Measurements from ENCODE around the gene CFAP61.
A peak's percentile ranks its signal among the peaks of the same experiment; 100 is the strongest.

Gene CFAP61

DNA sequence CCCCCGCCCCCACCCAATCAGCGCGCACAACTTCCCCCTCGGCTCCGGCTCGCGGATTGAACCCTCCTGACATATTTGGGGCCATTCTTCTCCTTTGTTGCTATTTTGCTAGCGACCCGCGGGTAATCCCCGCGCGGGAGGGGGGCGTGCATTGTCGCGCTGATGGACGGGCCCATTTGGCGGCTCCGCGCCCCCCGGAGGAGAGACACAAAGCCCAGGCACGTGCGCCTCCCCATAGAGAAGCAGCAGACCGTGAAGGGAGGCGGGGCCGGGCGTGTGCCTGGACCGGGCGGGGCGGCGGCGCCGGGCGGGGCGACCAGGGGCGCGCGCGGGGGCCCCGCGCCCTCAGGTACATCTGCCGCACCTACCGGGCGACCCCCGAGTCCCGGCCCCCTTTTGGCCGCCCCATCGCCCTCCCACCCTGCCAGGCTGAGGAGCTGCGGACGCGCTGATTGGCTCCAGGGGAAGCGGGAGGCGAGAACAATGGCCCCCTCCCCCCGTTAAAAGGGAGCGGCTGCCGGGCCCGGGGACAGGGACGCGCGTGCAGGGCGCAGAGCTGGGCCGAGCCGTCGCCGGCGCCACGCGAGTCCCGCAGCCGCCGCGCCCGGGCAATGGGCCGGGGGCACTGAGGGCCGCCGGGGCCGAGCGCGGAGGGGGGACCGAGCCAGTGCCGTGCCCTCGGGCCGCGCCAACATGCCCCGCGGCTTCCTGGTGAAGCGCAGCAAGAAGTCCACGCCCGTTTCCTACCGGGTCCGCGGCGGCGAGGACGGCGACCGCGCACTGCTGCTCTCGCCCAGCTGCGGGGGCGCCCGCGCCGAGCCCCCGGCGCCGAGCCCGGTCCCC is 315.5 kb downstream of the CFAP61 start, which contains the start of gene INSM1:
TSS of gene INSM1 (plus strand) at position 530 of the 843 bp plus-strand sequence. CDS start at position 694, 164 bp downstream.
- Histone ChIP-seq H3K27ac (no peak within 1 kb of the TSS), H3K4me3 (peak within 1 kb of the TSS in 5 of 7 experiments; percentile 14 to 38 (median 25))

DNA sequence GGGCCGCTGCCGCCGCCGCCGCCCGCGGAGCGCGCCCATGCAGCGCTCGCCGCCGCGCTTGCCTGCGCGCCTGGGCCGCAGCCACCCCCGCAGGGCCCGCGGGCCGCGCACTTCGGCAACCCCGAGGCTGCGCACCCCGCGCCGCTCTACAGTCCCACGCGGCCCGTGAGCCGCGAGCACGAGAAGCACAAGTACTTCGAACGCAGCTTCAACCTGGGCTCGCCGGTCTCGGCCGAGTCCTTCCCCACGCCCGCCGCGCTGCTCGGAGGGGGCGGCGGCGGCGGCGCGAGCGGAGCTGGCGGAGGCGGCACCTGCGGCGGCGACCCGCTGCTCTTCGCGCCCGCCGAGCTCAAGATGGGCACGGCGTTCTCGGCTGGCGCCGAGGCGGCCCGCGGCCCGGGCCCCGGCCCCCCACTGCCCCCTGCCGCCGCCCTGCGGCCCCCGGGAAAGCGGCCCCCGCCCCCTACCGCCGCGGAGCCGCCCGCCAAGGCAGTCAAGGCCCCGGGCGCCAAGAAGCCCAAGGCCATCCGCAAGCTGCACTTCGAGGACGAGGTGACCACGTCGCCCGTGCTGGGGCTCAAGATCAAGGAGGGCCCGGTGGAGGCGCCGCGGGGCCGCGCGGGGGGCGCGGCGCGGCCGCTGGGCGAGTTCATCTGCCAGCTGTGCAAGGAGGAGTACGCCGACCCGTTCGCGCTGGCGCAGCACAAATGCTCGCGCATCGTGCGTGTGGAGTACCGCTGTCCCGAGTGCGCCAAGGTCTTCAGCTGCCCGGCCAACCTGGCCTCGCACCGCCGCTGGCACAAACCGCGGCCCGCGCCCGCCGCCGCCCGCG is 316.3 kb downstream of the CFAP61 start:
- Histone ChIP-seq H3K4me3 (peak overlapping the region in 4 of 7 experiments; percentile 14 to 38 (median 26)), H3K27ac (no peak overlapping the region)

DNA sequence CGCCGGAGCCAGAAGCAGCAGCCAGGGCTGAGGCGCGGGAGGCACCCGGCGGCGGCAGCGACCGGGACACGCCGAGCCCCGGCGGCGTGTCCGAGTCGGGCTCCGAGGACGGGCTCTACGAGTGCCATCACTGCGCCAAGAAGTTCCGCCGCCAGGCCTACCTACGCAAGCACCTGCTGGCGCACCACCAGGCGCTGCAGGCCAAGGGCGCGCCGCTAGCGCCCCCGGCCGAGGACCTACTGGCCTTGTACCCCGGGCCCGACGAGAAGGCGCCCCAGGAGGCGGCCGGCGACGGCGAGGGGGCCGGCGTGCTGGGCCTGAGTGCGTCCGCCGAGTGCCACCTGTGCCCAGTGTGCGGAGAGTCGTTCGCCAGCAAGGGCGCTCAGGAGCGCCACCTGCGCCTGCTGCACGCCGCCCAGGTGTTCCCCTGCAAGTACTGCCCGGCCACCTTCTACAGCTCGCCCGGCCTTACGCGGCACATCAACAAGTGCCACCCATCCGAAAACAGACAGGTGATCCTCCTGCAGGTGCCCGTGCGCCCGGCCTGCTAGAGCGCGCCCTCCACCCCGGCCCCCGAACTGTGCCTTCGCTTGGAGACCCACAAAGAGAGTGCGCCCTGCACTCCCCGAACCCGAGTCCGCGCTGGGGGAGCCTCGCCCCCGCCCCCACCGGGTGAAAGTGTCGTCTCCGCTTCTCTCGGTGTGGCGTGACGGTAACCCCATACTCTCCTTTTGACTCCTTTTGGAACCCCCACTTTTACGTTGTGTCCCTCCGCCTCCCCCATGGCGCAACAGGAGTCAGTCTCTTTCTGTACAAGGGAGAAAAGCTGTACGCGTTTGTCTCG is 317.1 kb downstream of the CFAP61 start:
- Histone ChIP-seq H3K27ac (no peak overlapping the region), H3K4me3 (peak overlapping the region in 4 of 7 experiments; percentile 14 to 38 (median 26))

DNA sequence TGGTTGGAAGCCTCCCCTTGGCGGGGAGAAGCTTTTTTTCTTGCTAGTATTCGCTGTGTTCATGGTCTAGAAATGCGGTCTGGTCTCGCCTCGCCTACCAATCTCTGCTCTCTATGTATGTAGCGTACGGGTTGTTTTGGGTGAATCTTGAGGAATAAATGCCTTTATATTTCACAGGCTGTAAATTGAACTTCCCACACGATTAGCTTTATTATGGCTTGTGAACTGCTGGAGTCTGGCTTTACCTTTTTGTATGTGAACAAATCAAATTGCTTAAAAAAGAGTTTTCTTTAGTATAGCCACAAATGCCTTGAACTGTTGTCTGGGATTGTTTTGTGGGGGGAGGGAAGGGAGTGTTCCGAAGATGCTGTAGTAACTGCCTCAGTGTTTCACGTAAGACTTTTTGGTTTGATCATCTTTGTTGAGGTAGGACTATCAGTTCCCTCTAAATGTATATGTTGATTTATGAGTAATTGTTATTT is 317.8 kb downstream of the CFAP61 start:
- Histone ChIP-seq H3K27ac (no peak overlapping the region), H3K4me3 (no peak overlapping the region)

DNA sequence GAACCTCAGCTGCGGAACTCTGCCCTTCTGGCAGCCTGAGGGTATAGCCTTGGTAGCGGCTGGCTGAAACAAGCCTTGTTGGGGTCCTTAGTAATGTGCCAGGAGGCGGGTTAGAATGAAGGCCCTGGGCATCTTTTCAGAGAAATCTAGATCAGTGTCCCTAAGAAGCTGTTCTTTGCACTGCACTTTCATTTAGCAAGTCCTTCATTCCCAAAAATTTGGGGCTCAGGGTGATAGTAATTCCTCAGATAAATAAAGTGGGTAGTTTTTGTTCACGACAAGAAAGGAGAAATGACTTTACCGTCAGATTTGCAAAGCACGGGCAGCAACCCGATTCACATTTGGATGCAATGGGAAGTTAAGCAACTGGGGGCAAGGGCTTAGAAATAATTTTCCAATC is 318.8 kb downstream of the CFAP61 start:
- H3K4me3 ChIP-seq = no peak overlapping the region
- no peak overlapping the region for H3K27ac ChIP-seq

DNA sequence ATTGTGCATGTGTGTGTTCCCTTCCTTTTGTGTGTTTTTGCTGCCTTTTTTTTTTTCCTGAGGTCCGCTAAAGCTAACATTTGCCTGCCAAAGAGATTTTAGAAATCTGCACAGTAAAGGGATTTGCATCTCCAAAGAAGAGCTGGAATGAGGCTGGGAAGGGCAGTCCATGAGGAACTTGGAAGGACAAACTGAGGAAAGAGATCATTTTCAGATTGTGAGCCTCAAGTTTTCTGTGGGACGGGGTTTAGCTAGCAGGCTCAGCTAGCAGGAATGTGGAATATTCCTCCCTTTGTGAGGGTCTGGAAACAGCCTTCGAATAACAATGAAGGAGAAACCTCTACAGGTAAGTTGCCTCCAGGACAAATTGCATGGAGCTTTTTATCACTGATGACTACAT is 319.3 kb downstream of the CFAP61 start:
- H3K27ac ChIP-seq = no peak overlapping the region
- H3K4me3 ChIP-seq = no peak overlapping the region

DNA sequence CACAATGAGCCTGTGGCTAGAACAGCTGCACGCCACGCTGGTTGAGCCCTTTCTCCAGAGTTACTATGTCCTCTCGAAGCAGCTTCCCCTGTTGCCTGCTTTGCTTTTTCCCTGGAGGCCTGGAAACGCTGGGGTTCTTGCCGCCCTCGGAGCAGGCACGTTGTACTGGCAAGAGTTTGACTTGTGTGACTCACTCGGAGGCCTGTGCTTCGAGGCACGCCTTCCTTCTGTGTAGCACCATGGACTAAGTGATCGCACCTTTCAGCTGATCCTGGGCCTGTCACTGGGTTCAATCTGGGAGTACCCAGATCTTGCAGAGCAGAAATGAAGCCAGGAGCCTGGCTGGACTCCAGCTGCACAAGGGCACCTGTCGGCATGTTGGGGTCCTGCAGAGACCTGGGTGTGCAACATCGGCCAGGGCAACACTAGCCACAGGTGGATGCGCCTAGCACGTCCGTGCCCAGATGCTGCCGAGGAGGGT is 320.8 kb downstream of the CFAP61 start:
- Histone ChIP-seq H3K4me3 (no peak overlapping the region), H3K27ac (no peak overlapping the region)

DNA sequence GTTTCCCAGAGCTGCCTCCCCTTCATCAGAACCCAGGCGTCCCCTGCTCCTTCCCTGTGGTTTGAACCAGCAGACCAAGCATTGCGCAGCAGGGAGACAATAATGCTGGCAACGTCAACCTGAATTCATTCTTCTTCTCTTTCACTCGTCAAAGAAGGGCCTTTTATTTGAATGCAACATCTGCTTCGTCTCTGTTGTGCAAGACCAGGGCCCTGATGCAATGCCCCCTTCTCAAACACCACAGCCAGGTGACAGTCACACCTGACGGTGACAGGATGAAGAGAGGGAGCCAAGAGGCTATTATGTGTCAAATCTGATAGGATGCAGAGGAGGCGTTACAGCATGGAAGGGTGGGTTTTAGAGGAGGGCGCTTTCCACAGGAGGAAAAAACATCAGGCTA is 323.5 kb downstream of the CFAP61 start:
- no peak overlapping the region for H3K27ac ChIP-seq
- no peak overlapping the region for H3K4me3 ChIP-seq

DNA sequence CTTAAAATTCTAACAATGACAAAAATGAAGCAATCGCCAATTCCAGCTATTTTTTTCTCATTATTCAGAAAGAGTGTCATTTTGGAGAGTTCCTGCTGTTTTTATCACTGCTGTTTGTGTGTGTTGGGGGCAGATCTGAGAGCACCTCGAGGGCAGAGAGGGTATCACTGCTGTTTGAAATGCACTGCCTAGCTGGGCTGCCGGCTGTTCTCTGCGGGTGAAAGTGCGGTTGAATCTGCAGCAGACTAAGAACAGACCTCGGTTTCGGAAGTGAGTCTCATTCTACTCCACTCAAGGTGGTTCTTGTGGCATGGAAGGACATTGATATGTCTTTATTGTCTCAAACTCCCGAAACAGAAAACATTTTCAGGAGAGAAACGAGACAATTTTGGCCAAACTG is 333.9 kb downstream of the CFAP61 start:
- no peak overlapping the region for H3K27ac ChIP-seq

DNA sequence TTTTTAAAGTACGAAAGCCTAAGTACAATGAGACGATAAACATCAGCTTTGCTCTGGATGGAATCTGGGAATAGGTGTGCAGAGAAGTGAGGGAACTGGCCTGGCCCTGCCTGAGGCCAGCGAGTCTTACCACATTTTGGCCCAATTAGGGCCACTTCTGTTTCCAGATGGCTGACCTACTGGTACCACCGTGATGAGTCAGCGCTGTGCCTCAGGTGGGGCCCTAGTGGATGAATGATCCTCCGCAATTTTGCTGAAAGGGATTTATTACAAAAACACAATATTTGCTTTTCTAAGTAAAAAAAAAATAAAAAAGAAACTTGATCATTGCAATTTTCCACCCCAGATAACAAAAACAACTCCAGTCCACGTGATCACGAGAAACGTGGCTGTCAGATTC is 338.1 kb downstream of the CFAP61 start:
- Histone ChIP-seq H3K4me3 (no peak overlapping the region), H3K27ac (no peak overlapping the region)

More for the DNA sequence above, 333.9 kb downstream of the CFAP61 start:
- no peak overlapping the region for H3K4me3 ChIP-seq

DNA sequence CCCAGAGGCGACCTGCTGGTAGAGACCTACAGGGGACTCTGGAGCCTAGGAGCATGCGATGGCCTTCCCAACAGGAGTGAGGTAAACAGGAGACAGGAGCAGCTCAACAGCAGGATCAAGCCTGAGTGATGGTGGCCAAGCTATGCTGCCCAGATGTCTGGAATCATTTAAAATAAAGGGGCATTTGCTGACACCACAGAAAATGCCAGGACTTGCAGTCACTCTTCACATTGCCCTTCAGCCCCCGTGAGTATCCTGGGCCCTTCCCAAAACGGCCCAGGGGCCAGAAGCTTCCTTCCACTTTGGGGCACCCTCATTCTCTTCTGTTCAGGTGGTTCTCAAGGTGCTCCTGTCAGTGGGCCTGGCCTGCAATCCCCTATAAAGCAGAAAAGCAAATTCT is 338.8 kb downstream of the CFAP61 start:
- H3K27ac ChIP-seq = no peak overlapping the region

DNA sequence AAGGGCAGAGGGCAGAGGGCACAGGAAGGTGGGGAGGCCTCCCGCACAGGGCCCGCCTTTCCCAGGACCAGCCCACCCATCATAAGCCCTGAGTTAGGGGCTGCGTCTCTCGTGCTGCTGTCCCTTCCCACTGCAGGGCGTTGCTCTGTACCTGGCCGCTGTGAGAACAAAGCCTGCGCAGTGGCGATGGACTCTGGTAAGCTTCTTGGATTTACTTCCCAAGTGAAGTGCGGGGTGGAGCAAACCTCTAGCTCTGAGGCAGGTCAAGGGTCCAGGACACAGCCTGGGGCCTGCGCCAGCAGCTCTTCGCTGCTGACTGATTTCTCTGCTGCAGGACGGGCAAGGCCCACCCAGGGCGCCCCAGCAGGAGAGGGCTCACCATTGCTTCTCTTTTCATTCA is 339.4 kb downstream of the CFAP61 start:
- Histone ChIP-seq H3K27ac (no peak overlapping the region), H3K4me3 (no peak overlapping the region)

More for the DNA sequence above, 338.8 kb downstream of the CFAP61 start:
- H3K4me3 ChIP-seq = no peak overlapping the region

DNA sequence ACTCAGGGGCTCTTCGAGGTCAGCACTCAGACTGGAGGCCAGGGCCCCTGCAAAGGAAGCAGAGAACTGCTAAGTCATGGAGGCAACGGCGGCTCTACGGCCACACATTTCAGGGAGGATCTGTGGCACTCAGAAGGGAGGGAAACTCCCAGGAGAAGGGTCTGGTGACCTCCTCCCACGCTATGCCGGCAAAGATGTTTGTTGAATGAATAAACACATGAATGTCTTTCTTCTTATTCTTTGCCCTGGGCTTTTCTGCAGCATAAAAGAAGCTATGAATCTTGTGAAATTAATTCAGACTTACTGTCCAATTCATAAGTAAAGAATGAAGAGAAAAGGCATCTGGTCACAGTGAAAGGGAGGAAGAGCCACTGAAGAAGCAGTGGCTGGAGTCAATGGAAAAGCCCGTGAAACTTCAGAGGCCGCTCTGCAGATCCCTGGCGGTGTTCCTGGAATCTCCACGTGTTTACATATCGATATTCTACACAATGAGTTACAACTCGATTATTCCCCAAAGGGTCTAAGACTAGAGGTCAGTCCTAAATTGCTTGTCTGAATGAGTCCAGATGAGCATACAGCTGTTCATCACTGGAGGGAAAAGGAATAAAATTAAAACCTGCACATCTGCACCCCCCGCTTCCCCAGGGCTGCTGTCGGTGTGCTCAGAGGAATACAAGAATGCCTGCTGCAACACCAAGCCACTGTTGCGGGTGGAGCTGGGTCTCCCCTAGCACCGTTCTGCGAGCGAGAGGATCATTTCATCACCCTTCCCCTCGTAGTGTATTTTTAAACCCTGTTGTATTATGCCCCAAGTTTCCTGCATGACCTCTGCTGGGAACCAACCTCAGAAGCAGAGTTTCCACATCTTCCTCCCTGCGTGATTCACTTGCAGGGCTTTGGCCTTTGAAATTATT is 341.1 kb downstream of the CFAP61 start:
- Histone ChIP-seq H3K4me3 (no peak overlapping the region), H3K27ac (no peak overlapping the region)

DNA sequence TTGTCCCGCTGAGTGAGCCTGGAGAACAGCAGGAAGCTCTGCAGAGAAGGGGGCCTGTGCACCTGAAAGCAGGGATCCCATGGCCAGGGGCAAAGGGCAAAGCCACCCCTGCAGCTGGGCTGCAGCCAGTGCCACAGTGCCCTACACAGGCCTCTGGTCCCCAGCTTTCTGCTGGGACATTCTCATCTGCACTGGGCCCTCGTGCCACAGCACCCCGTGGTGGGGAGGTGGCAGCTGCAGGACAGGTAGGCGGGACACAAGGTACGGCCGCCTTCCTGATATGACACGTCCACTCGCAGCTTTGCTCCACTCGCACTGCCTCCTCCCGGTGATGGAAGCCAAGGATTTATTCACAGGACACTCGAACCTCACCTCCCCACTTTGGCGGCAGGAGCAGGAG is 342.8 kb downstream of the CFAP61 start:
- Histone ChIP-seq H3K4me3 (no peak overlapping the region), H3K27ac (no peak overlapping the region)

DNA sequence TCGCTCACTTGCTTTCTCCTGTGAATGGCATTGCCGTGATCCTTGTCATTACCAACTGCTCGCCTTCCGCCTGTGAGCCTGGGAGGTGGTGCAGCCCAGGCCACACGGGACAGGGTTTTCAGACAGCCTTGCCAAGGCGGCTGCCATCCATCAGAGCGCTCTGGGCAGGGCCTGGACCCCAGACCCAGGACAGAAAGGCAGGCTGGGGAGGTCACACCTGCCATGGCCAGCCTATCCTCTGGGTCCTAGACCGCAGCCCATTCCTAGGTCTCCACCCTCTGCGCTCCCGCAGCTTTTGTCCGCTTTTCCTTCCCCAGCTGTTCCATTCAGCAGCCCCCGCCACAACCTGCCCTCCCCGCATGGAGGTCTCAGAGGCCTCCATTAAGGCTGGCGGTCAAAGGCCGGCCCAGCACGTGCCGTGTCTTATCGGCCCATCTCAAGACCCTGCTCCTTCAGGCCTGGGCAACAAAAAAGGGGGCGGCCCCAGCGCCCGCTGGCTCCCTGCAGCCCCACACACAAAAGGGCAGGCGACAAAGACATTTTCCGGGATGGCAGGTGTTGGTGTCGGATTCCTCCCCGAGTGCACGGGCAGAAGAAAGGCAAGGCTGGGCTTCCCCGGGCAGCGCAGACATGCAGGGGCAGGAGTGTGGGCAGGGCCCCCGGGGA is 343.7 kb downstream of the CFAP61 start:
- no peak overlapping the region for H3K4me3 ChIP-seq
- H3K27ac ChIP-seq = no peak overlapping the region

DNA sequence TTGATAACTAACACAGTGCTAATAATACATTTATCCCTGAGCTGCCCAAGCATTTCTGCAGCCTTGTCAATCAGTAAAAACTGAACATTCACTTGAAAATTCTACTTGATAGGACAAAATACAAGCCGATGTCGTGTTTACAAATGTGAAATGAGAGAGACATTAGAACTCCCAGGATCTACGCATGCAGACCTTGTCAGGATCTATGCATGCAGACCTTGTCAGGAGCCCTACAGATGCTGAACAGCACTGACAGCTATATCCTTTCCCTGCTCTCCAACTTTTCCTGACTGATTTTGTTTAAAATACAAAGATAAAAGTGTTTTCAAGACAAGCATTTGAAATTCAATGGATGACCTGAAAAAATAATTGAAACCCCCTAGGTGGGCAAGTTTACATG is 344.5 kb downstream of the CFAP61 start:
- no peak overlapping the region for H3K27ac ChIP-seq
- H3K4me3 ChIP-seq = no peak overlapping the region

DNA sequence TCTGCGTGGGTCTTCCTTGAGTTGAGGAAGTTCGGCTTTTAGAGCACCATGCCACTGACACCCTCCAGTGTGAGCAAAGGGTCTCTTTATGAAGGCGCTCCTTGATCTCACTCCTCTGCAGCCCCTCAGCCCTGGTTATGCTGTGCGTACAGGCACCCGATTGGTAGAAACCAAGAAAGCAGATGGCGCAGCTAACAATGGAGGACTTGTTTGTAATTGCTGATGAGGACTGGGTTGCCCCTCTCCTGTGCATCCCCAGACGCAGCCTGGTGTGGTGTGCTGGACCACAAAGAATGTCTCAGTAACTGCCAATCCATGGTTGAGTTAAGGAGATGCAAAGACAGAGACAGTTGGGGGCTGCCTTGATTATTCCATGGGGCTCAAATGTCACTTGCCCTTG is 345.8 kb downstream of the CFAP61 start:
- Histone ChIP-seq H3K27ac (no peak overlapping the region), H3K4me3 (no peak overlapping the region)

Data from skin epidermis (tissue), 12 donors.